DOHH2 (cell line): Measurements from ENCODE around the gene HDHD5.

Source experiments
- H3F3A ChIP-seq: fragments of 200-600 bp; sonication (generic), shearing (Covaris generic); 2 replicates; pipeline ENCODE4 v1.6.0; 2016; ENCODE audit warnings: antibody characterized with exemption, mild to moderate bottlenecking; ENCODE audit not compliant: control insufficient read depth, insufficient read depth
- H3K27ac ChIP-seq: fragments of 200-600 bp; sonication (generic); 2 replicates; pipeline ENCODE4 v1.5.1; 2014; ENCODE audit warnings: low read depth, mild to moderate bottlenecking, low read length, moderate library complexity
- H3K27me3 ChIP-seq: fragments of 200-600 bp; sonication (generic); 2 replicates; pipeline ENCODE4 v1.6.1; 2014; ENCODE audit warnings: mild to moderate bottlenecking, low read length, mixed read lengths; ENCODE audit not compliant: control insufficient read depth
- H3K36me3 ChIP-seq: fragments of 200-600 bp; sonication (generic); 2 replicates; pipeline ENCODE4 v1.6.1; 2014; ENCODE audit warnings: mild to moderate bottlenecking, low read length, moderate library complexity, mixed read lengths; ENCODE audit not compliant: control insufficient read depth
- H3K4me1 ChIP-seq: fragments of 200-600 bp; sonication (generic); 2 replicates; pipeline ENCODE4 v1.6.1; 2014; ENCODE audit warnings: mild to moderate bottlenecking, low read length, mixed read lengths; ENCODE audit not compliant: control insufficient read depth
- H3K4me2 ChIP-seq: fragments of 200-600 bp; sonication (generic); 2 replicates; pipeline ENCODE4 v1.6.0; 2014; ENCODE audit warnings: mild to moderate bottlenecking, low read length, moderate library complexity
- H3K4me3 ChIP-seq: fragments of 200-600 bp; sonication (generic); 2 replicates; pipeline ENCODE4 v1.5.1; 2014; ENCODE audit warnings: mild to moderate bottlenecking, low read length, mixed read lengths
- H3K79me2 ChIP-seq: fragments of 200-600 bp; sonication (generic); 2 replicates; pipeline ENCODE4 v1.6.1; 2014; ENCODE audit warnings: mild to moderate bottlenecking, low read length, mixed read lengths; ENCODE audit not compliant: control insufficient read depth
- H3K9me2 ChIP-seq: fragments of 200-600 bp; sonication (generic); replicated peaks from 2 replicates; pipeline ENCODE4 v1.6.1; 2014; ENCODE audit warnings: mild to moderate bottlenecking, low read length, mixed read lengths; ENCODE audit not compliant: control insufficient read depth
- H3K9me3 ChIP-seq: fragments of 200-600 bp; sonication (generic); 2 replicates; pipeline ENCODE4 v1.6.1; 2014; ENCODE audit warnings: antibody characterized with exemption, low read length, mixed read lengths; ENCODE audit not compliant: control insufficient read depth, insufficient read depth
- H4K20me1 ChIP-seq: fragments of 200-600 bp; sonication (generic); 2 replicates; pipeline ENCODE4 v1.6.0; 2014; ENCODE audit warnings: low read depth, mild to moderate bottlenecking, antibody characterized with exemption, low read length, moderate library complexity; ENCODE audit not compliant: control insufficient read depth, insufficient read depth
- CTCF ChIP-seq: fragments of 200-600 bp; sonication (generic); IDR thresholded peaks from one replicate; pipeline ENCODE4 v1.5.1; 2014; ENCODE audit warnings: antibody characterized with exemption, mild to moderate bottlenecking, low read depth, low read length; ENCODE audit not compliant: poor library complexity, severe bottlenecking
- EZH2phosphoT487 ChIP-seq: fragments of 200-600 bp; sonication (generic); IDR thresholded peaks from 2 replicates; pipeline ENCODE4 v1.6.1; 2017; ENCODE audit warnings: borderline replicate concordance, mild to moderate bottlenecking, antibody characterized with exemption, low read length, moderate library complexity, mixed read lengths

HDHD5 gene

GRCh38 chr22:17120711-17121232 lies 38.3 kb downstream of the HDHD5 start:
- Histone ChIP-seq H3K4me3 (peak overlapping the region; percentile 69), H3K79me2 (no peaks in the 10 kb centered on the region), H3K4me1 (peaks cover 41% of the 10 kb centered on the region), H3K27ac (no peak overlapping the region), H3K27me3 (no peaks in the 10 kb centered on the region), H4K20me1 (no peaks in the 10 kb centered on the region), H3K9me3 (no peaks in the 10 kb centered on the region), H3F3A (peaks cover 13% of the 10 kb centered on the region), H3K4me2 (peak overlapping the region; percentile 80), H3K9me2 (no peaks in the 10 kb centered on the region), H3K36me3 (no peaks in the 10 kb centered on the region)
- TF ChIP-seq CTCF (no peak), EZH2phosphoT487 (no peak)

- Histone ChIP-seq H3K36me3 (no peaks in the 10 kb centered on the region), H3K27ac (no peak overlapping the region), H3K9me3 (no peaks in the 10 kb centered on the region), H3F3A (peaks cover 13% of the 10 kb centered on the region), H3K4me2 (peak overlapping the region; percentile 80; the same call in 1 of the 2 replicates), H3K79me2 (no peaks in the 10 kb centered on the region), H3K9me2 (no peaks in the 10 kb centered on the region), H4K20me1 (no peaks in the 10 kb centered on the region), H3K4me3 (peak overlapping the region; percentile 35; the same call in 1 of the 2 replicates), H3K27me3 (no peaks in the 10 kb centered on the region), H3K4me1 (peaks cover 45% of the 10 kb centered on the region)
- TF ChIP-seq EZH2phosphoT487 (no peak), CTCF (no peak)
Observed at GRCh38 chr22:17120281-17120680, 38.8 kb downstream of the HDHD5 start.

- Histone ChIP-seq H3K27me3 (no peaks in the 10 kb centered on the region), H3K4me2 (peak overlapping the region; percentile 72; the same call in 1 of the 2 replicates), H3K4me3 (no peak overlapping the region), H3K9me2 (no peaks in the 10 kb centered on the region), H4K20me1 (no peaks in the 10 kb centered on the region), H3K27ac (no peak overlapping the region), H3F3A (peaks cover 13% of the 10 kb centered on the region), H3K9me3 (no peaks in the 10 kb centered on the region), H3K79me2 (no peaks in the 10 kb centered on the region), H3K36me3 (no peaks in the 10 kb centered on the region), H3K4me1 (peaks cover 52% of the 10 kb centered on the region)
- TF ChIP-seq CTCF (peak; percentile 64), EZH2phosphoT487 (no peak)
Observed at GRCh38 chr22:17119481-17120202, 39.4 kb downstream of the HDHD5 start.
